Stimulated activated CD4-positive, alpha-beta T cell treated with anti-CD3 and anti-CD28 coated beads, Interleukin-12 subunit alpha, Interleukin-12 subunit beta, amount 100 ng/mL, for 4 hours (primary cell): Measurements from ENCODE around the gene EPX.

Source experiments
- DNase-seq: peaks from one replicate; pipeline ENCODE4 v3.0.0-alpha.2; 2020

The EPX gene

DNA sequence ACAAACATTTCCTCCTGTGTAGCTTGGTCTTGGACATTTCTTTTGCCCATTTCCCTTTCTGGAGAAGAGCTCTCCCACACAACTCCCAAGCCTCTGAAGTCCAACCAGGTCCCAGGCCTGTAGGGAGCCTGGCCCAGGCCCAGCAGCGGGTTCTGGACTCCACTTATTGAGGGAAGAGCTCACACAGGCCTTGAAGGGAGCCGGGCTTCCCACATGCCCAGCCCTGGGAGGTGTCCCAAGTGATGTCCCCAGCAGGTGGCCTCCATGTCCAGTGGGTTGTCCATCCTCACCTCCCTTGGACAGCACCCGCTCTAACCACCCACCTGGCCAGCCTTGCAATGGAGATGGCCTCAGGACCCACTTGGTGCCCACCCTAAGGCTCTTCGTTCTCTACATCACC, 5.9 kb upstream of the EPX start:
- no peak for DNase-seq

DNA sequence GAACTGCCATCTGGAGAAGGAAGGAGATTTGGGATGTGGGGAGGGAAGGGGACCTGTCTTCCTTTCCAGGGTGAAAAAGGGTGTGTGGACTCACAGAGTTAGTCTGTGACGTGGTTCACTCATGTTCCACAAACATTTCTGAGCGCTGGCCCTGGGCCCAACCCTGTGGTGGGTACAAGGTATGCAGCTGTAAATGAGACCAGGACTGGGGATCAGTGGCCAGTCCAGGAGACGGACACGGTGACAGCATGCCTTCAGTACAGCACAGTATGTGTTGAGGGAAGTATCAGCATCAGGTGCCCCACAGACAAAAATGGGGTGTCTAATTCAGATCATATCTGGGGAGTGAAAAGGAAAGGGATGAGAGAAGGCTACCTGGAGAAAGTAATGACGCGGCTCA, 5.5 kb upstream of the EPX start:
- no peak for DNase-seq

DNA sequence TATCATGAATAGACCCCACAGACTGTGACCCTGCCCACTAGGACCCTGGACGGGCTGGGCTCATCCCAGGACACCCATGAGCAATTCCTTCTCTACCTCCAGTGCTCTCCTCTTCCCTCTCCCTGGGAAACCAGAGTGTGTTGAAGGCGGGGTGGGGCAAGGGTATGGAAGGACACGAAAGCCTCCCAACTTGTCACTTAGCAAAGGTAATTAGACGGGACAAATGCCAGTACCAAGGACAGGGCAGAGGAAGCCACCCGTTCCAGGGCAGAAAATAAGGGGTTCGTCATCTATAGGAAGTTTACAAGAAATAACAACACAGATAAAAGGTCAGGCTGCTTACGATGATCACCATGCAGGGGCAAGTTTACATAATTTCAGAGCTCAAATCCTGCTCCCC, 4.9 kb upstream of the EPX start:
- DNase-seq = no peak

DNA sequence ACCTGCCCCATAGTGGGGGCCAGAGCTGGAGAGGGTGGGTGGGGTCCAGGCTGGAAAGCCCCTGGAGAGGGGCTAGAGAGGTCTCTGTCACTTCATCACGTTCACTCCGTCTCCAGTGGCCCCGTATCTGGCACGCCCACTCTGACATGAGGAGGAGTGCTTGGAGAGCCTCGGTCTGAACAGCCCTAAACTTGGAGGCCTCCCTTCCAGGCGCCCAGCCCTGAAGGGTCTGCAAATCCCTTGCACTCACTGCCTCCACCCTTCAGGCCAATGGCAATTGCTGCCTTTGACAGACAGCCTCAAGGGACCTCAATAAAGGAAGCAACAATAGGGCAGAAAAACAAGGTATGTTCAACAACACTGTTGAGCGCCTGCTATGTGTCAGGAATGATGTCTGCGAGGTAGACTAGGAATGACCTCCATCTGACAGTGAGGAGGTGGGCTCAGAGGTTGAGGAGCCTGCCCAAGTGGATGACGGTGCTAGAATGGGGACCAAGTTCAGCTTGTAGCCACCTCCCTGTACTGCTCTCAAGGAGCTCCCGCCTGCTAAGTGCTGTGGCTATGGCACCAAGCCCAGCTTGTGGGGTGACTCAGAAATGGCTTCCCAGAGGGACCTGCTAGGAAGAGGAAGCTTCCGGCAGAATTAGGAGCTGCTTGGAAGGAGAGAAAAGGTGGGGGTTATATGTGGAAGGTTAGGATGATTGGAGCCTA, 2.9 kb upstream of the EPX start:
- no peak for DNase-seq

DNA sequence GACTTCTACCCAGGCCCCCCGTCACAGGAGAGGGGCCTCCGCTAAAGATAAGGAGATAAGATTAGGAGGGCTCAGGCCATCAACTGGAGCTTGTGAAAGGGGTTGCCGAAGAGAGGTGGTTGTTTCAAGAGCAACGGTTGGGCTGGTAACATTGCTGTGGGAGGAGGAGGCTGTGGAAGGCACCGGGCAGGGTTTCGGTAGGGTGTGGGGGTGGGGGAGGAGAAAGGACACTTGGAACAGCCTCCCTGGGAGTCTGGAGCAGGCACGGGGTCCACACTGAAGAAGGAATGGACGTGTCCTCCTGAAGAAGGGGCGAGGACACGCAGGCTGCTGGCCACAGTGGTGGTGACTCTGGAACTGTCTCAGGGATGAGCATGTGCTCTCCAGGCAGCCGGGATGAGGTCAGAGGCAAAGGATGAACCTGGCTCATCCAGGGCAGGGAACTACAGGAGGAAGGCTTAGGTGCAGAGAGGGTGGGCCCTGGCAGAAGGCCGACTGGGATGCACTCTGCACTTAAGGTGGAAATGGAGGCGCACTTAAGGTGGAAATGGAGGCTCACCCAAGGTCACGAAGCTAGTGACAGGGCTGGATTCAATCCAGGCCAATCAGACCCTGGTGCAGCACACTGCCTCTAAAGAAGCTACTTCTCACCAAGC, 1.2 kb upstream of the EPX start:
- no peak for DNase-seq

DNA sequence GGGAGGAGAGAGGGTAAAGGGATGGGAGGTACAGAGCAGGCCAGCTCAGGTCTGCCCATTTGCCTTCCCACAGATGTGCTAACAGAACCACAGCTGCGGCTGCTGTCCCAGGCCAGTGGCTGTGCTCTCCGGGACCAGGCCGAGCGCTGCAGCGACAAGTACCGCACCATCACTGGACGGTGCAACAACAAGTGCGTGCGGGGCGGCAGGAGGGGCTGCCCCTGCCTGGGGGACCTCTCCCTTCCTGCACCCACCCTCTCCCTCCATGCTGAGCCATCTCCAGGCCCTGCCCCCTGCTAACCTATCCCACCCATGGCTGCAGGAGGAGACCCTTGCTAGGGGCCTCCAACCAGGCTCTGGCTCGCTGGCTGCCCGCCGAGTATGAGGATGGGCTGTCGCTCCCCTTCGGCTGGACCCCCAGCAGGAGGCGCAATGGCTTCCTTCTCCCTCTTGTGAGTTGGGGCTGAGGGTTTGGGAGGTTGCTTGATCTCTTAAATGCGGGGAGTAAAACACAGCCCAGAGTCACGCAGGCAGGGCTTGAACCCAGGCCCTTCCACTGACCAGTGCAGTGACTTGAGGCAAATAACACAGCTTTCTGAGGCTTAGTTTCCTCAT, 1.2 kb downstream of the EPX start:
- no peak for DNase-seq

DNA sequence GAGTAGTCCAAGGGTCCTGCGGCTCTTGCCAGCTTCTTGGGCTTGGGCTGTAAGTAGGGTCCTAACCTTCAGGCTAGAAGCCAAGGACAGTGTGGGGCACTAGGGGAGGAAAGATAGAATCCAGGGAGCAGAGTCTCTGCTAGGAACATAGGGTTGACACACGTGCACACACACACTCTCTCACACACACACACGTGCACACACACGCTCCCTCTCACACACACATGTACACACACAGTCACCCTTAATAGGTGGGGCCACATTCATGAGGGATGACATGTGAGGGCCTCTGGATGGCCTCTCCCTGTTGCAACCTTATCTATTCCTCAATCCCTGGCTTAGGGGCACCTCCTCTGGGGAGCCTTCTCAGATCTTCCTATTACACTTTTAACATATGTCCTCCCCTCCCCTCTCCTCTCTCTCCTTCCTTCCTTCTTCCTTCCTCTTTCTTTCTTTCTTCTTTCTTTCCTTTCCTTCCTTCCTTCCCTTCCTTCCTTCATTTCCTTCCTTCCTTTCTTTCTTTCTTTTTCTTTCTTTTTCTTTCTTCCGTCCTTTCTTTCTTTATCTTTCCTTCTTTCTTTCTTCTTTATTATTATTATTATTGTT, 3.1 kb downstream of the EPX start:
- no peak for DNase-seq

DNA sequence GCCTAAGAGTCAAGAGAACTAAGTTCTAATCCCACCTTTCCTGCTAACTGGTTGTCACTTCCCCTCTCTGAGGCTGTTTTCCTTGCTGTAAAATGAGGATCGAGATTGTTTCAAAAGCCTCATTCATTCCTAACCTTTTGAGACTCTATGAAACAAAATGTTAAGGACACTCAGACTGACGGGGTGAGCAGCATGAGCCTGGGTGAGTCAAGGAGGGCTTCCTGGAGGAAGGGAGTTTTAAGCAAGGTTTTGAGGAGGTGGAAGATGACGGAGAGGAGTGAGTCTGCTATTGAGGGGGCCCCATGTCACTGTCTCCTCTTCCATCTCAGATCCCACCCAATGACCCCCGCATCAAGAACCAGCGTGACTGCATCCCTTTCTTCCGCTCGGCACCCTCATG, 4.1 kb downstream of the EPX start:
- DNase-seq = no peak

DNA sequence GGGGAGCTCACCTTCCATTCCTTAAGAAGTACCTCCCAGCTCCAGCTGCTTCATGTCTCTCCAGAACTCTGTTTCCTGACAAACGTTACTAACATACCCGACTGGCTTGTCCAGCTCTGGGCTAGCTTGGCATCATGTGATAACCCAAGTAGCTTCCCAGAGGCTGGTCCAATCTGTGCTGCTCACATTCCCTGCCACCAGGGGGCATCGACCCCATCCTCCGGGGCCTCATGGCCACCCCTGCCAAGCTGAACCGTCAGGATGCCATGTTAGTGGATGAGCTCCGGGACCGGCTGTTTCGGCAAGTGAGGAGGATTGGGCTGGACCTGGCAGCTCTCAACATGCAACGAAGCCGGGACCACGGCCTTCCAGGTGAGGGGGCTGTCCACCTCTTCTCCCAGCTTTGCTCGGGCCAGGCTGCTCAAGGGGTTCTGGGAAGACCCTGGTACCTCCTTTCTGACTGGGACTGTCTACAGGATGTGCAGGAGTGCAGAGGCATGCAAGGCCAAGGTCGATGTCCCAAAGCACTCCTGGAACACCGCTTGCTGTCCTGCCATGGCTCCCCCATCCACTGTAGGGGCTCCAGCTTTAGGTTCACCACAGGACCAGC, 7.6 kb downstream of the EPX start:
- DNase-seq = peak; percentile 54

DNA sequence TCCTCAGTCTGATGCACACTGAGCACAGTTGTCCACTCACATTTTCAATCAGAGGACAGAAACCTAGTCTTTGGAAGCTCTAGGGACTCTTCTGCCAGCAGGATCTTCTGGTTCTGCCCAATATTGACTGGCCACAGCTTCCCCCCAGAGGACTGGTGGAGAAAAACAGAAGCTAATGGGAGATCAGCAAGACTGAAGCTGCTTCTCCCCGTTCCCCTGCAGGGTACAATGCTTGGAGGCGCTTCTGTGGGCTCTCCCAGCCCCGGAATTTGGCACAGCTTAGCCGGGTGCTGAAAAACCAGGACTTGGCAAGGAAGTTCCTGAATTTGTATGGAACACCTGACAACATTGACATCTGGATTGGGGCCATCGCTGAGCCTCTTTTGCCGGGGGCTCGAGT, 10.3 kb downstream of the EPX start:
- no peak for DNase-seq

DNA sequence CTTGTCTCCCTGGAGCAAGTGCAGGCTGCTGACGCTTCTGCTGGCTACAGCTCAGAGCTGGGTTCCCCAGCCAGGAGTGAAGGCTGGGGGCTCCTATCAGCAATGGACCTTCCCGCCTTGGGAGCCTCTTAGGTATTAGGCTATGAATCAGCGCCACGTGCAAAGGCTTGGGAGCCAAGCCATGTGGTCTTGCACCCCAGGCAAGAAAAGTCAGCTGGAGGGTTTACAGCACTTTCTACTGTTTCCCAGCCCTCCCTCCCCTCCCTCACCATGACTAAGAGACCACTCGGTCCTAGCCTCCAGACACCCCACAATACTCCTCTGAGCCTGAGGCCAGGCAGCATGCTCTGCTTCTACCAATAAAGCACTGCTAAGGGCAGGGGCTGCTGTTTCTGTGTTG, 12.3 kb downstream of the EPX start:
- no peak for DNase-seq

DNA sequence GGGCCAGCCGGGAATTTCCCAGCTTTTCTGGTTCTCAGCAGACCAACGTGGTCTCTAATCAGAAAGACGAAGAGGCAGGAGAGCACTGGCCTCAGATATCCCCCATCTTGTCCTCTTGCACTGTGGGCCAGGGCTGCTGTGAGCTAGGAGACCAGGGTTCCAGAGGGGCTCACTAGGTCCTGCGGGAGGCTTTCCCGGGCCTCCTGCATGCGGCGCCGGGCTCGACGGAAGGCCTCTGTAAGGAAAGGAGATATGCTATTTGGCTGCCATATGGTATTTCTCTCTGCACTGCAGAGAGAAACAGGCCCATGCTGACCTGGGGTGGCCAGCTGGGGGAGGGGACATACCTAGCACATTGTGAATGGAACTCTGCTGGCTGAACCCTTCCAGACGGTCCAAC, 13.4 kb downstream of the EPX start:
- no peak for DNase-seq

DNA sequence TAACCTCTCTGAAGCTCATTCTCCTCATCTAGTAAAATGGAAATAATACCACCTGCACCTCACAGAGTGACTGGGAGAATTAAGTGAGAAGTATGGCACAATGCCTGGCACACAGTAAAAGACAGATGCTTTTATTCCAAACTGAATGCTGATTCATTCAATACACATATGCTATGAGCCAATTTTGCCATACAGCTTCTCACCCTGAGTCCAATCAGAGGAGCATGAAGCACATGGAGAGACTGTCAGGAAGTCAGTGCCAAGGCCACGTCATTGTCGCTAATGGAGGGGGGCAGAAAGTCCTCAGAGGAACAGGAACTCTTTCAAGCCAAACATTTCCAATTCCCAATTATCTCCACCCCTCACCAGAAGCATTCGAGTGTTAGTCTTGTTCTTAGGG, 14.9 kb downstream of the EPX start:
- DNase-seq = no peak

DNA sequence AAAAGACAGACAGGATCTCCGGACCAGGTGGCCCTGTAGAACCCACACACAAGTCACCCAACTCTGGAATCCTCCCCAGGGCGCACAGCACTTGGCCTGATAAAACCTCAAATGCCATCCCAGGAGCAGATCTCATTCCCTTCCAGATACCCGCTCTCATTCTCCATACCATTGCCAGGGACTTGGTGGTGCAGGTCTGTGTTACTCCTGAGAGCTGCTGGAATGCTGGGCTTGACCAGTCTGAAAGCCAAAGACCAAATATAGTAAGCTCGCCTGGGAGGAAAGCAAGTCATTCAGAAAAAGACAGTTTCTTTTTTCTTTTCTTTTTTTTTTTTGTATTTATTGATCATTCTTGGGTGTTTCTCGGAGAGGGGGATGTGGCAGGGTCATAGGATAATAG, 15.8 kb downstream of the EPX start:
- DNase-seq = no peak

DNA sequence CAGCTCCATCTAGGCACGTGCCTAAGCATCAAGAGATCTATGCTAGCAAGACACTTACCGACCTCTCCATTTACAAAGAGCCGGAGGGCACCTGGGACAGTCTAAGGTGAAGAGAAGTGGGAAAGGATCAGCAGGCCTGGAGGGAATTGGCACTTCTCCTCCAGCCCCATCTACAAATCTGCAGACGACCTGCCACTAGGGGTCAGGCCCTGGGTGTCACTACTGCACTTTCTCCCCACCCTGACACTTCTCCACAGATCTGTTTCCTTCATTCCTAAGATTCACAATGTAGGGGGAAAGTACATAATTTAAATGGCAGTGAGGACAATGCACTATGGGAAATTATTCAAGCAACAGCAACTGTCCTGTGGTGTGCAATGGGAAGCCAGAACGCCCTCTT, 18.4 kb downstream of the EPX start:
- no peak for DNase-seq

DNA sequence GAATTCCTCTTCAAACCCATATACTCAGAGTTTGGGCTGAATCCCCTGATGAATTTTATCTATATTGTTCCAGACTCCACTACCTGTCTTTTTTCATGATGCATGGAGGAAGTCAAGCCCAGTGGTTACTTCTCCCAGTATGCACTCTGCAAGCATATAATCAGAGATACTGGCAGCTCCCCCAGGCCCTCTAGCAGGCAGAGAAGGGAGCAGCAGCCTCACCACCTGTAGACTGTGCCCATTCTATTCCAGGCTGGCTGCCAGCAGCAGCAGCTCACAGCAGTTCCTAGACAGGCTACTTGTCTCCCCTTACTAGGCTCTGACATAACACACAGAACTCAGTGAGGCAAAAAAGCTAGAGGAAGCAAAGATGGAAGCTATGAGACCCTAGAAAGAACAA, 23.2 kb downstream of the EPX start:
- DNase-seq = no peak

DNA sequence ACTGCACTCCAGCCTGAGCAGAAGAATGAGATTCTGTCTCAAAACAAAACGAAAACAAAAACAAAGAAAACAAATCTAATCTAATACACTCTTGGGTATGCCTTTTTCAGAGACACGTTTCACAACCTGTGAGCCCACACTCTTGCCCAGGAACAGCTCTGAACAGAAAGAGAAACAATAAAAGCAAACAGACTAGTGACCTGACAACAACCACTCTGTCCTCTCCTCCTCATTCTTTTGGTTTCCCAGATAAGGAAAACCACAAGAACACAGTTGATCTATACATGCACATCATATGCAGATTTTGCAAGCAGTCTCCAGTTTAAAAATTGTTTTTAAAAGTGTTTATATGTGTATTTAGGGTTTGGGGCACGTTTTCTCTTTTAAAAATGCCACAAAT, 25.2 kb downstream of the EPX start:
- DNase-seq = no peak

DNA sequence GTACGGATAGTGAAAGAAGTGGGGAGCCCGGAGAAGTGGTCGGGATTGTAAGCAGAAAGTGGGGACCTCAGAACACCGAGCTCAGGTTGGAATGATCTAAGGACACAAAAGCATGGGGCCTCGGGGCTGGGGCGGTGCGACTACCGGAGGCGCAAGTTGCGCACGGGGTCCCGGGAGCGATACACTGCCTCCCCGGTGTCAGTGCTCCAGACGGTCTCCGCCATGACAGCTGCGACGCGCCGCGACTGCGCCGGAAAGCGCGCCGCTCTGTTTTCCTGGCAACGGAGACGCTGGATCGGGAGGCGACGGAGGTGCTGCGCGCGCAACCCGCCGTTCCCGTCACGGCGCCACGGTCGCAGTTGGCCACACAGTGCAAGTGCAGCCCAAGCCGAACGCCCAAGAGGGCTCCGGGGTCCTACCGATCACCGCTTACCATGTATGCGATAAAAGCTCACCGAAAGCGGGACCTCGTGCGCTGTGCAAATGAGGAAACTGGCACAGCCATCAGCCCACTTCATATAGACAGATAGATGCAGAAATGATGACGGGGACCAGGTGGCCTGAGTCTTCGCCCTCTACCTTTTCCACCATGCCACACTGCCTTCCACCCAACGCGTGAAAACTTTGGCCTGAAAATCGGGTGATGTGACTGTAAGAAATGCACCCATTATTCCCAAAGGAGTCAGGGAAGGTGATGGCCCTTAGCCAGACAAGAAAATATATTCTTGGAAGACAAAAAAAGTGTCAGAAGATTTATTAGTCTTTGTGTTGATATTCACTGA, 26.7 kb downstream of the EPX start, which contains the start of gene MKS1:
Gene MKS1 (minus strand): TSS at position 249 of the 782 bp plus-strand sequence. CDS start 25 bp downstream, at position 224.
- DNase-seq = peak; percentile 94

DNA sequence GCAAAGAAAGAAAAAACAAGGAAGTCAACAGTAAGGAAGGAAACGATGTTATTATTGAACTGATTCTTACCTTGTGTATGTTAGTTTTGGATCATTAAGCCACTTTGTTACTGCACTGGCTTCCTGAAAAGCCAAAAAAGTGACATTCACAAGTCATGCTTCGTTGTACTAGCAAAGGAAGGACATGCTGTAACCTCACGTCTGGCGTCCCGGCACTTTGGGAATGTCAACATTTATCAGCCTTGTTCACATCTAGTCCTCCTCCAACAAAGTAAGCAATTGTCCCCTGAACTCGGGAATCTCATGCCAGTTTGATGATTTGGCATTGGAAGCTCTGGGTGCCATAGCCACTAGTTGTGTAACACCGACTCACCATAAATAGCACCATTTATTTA, 27.3 kb downstream of the EPX start:
- no peak for DNase-seq

DNA sequence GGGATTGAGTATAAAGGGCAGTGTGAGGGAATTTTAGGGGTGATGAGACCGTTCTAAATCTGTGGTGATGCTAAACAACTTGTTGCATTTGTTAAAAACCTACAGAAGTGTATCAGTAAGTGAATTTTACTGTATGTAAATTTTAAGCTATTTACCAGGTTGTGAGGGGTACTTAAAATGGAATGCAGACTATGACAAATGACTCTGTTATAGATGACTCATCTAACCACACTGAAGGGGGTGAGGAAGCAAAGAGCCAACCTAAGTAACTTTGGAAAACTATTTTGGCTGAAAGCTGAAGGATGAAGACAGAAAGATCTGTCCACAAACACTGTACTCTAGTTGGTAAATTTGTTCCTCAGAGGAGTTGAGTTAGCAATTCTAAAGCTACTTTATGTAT, 31.8 kb downstream of the EPX start:
- no peak for DNase-seq

DNA sequence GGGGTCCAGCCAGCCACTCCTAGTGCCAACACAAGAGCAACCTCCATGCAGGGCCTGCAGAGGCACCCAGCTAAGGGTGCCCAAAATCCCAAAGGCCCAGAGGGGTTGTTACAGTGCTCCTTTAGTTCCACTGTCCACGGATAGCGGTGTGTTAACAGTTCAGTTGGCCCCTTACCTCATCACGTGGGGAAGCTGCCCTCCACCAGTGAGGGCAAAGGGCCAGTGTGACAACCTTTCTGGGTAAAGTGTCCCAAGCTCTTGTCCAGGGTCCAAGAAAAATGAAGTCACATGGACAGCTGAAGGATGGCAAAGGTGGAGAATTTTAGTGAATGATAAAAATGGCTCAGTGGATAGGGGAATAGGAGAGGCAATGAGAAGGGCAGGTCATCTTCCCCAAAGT, 35.2 kb downstream of the EPX start:
- DNase-seq = no peak

DNA sequence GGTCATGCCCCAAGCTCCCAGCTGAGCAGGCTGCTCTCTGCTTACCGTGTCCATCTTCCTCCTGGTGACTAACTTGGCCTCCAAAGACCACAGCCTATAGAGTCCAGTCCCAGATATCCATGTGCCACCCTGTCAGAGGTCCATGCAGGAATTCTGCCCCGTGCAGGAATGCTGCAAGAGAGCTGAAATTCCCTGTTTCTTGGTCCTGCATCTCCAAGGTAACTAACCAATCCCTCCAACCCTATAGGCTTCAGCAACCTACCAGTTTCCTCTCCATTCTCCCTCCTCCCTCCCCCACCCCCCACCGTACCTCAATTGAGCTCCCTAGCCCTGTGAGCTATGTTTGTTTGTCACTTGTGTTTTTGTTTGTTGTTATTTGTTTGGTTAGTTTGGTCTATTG, 36.2 kb downstream of the EPX start:
- no peak for DNase-seq

DNA sequence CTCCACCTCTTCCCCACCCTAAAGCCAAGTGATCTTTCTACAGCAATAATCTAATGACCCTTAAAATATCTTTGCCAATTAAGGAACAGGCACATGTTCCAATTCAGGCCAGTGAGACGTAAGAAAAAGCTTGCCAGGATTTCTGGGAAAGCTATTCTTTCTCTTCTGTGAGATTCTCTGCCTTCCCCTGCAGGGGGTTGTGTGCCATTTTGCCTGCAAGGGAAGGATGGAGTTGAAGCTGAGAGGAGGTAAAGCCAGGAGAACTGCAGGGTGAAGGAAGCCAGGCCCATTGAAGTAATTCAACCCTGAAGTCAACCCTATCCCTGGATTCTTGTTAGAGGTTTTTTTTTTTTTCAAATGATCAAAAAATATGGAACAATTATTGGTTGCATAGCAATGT, 36.9 kb downstream of the EPX start:
- DNase-seq = no peak
